ENCODE data around the gene PRKCG. TPM values are rescaled to one million over a fixed set of nuclear protein-coding genes. Genes with fewer than 3 reads are reported as not detected.

PRKCG gene
- total RNA-seq, 1 experiment from 2014 or later: 2.8 TPM

- no peaks in the 10 kb centered on the region for H3K9me3 ChIP-seq (ENCODE audit: control insufficient read depth in 1 of 2, insufficient read depth in 1 of 2, low read depth in 1 of 2, low read length in 2 of 2)
- DNase-seq (ENCODE audit: low read depth, low spot score) (no peak), ATAC-seq (peak; percentile 91)
- H3K9me2 ChIP-seq (ENCODE audit: insufficient read depth): no peaks in the 10 kb centered on the region
- H4K20me1 ChIP-seq (ENCODE audit: insufficient read depth): no peaks in the 10 kb centered on the region
- peak overlapping the region; percentile 32 to 48 for H3K4me3 ChIP-seq (replicated peaks in 1 of 2; ENCODE audit: low read depth in 1 of 2, low read length in 2 of 2)
- H3K36me3 ChIP-seq (ENCODE audit: control insufficient read depth in 1 of 2, insufficient read depth in 2 of 2, low read length in 2 of 2): peaks cover 6 to 8% of the 10 kb centered on the region in 2 experiments; a peak in 2 of 4 replicates
- ChIA-PET RAD21 (ENCODE audit: low non-redundant PET in 1 of 2, low total read pairs in 2 of 2, uncharacterized antibody in 2 of 2, unreplicated experiment in 2 of 2) (no interaction called here), CTCF (interaction anchor here (1.2 to 1.5 kb wide), 2 partner anchors 12 to 33 kb away, joined by 3 to 5 read pairs; partner anchors contain the start of gene MYADM), POLR2A (interaction anchor here (1.4 to 1.7 kb wide), 3 partner anchors 11 to 101 kb away, joined by 4 to 8 read pairs (median 6); partner anchors contain the start of gene MYADM)
- H3K27ac ChIP-seq (ENCODE audit: low read depth, low read length): peak overlapping the region; percentile 24; the same call in 1 of the 2 replicates
- no peak overlapping the region for H3K9ac ChIP-seq (ENCODE audit: low read length)
- no TSS peak for BruUV-seq (replicated peaks)
- intact Hi-C loops (cut with micrococcal nuclease): no loop called here
- peak overlapping the region; percentile 41 for H2AFZ ChIP-seq (ENCODE audit: low read depth, low read length, poor library complexity, severe bottlenecking)
- H3K79me2 ChIP-seq (ENCODE audit: insufficient read depth, low read length): 0 out of 2 replicates have a peak, but pooled peaks cover under 1% of the 10 kb centered on the region
- peak overlapping the region; percentile 82 for H3K4me2 ChIP-seq (ENCODE audit: low read length)
- H3K4me1 ChIP-seq (ENCODE audit: control insufficient read depth in 1 of 2, insufficient read depth in 2 of 2, low read length in 2 of 2): peaks cover 21 to 37% of the 10 kb centered on the region in 2 experiments
- no peaks in the 10 kb centered on the region for H3K27me3 ChIP-seq (ENCODE audit: insufficient read depth, low read length)
- TF ChIP-seq ZNF274 (IDR thresholded peaks at IDR 0.05; ENCODE audit: low read depth, low read length) (no peak), ELF1 (IDR thresholded peaks at IDR 0.05; ENCODE audit: borderline replicate concordance, low read depth) (no peak), FOSL1 (IDR thresholded peaks at IDR 0.05; ENCODE audit: low read depth) (no peak), SIN3A (IDR thresholded peaks at IDR 0.05; ENCODE audit: low read depth) (no peak), POLR2A (IDR thresholded peaks at IDR 0.05; ENCODE audit: borderline replicate concordance, extremely low read depth, insufficient read depth, insufficient read length) (no peak), POLR2AphosphoS5 (IDR thresholded peaks at IDR 0.05; ENCODE audit: low read depth, low read length) (no peak), EZH2phosphoT487 (IDR thresholded peaks at IDR 0.05; ENCODE audit: borderline replicate concordance) (no peak), EGR1 (IDR thresholded peaks at IDR 0.05; ENCODE audit: low read depth) (no peak), ZFX (IDR thresholded peaks at IDR 0.05) (no peak), SP1 (IDR thresholded peaks at IDR 0.05; ENCODE audit: low read depth) (no peak), CBX3 (IDR thresholded peaks at IDR 0.05; ENCODE audit: low read depth) (no peak)
- TF ChIP-seq, protein P1, sequence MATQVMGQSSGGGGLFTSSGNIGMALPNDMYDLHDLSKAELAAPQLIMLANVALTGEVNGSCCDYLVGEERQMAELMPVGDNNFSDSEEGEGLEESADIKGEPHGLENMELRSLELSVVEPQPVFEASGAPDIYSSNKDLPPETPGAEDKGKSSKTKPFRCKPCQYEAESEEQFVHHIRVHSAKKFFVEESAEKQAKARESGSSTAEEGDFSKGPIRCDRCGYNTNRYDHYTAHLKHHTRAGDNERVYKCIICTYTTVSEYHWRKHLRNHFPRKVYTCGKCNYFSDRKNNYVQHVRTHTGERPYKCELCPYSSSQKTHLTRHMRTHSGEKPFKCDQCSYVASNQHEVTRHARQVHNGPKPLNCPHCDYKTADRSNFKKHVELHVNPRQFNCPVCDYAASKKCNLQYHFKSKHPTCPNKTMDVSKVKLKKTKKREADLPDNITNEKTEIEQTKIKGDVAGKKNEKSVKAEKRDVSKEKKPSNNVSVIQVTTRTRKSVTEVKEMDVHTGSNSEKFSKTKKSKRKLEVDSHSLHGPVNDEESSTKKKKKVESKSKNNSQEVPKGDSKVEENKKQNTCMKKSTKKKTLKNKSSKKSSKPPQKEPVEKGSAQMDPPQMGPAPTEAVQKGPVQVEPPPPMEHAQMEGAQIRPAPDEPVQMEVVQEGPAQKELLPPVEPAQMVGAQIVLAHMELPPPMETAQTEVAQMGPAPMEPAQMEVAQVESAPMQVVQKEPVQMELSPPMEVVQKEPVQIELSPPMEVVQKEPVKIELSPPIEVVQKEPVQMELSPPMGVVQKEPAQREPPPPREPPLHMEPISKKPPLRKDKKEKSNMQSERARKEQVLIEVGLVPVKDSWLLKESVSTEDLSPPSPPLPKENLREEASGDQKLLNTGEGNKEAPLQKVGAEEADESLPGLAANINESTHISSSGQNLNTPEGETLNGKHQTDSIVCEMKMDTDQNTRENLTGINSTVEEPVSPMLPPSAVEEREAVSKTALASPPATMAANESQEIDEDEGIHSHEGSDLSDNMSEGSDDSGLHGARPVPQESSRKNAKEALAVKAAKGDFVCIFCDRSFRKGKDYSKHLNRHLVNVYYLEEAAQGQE (IDR thresholded peaks at IDR 0.05; ENCODE audit: low read depth): no peak
- TF ChIP-seq, protein P2, sequence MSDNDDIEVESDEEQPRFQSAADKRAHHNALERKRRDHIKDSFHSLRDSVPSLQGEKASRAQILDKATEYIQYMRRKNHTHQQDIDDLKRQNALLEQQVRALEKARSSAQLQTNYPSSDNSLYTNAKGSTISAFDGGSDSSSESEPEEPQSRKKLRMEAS (IDR thresholded peaks at IDR 0.05): no peak
These were observed 2.6 kb upstream of the PRKCG start for GRCh38 chr19:53879140-53880081.
